Mesodermal cell (in vitro differentiated cells): Measurements from ENCODE around the gene CA11.
A peak's percentile ranks its signal among the peaks of the same experiment; 100 is the strongest.

Source experiments
- H3K27ac ChIP-seq: 2 replicates; pipeline ENCODE4 v1.7.0; 2013; ENCODE audit warnings: mild to moderate bottlenecking, low read depth, low read length, moderate library complexity; ENCODE audit not compliant: severe bottlenecking
- H3K36me3 ChIP-seq: 2 replicates; pipeline ENCODE4 v1.7.1; 2013; ENCODE audit warnings: mild to moderate bottlenecking, low read length, moderate library complexity; ENCODE audit not compliant: control insufficient read depth, insufficient read depth
- H3K4me1 ChIP-seq: one replicate; pipeline ENCODE4 v1.7.1; 2013; ENCODE audit warnings: mild to moderate bottlenecking, low read length; ENCODE audit not compliant: insufficient read depth, control insufficient read depth, poor library complexity, severe bottlenecking
- H3K4me3 ChIP-seq: 2 replicates; pipeline ENCODE4 v1.7.0; 2013; ENCODE audit warnings: low read length, control low read depth, mild to moderate bottlenecking; ENCODE audit not compliant: insufficient read depth, poor library complexity, severe bottlenecking; ENCODE audit errors: extremely low read depth
- H3K9me3 ChIP-seq: 2 replicates; pipeline ENCODE4 v1.7.1; 2013; ENCODE audit warnings: mild to moderate bottlenecking, low read length, moderate library complexity; ENCODE audit not compliant: control insufficient read depth
- WGBS, 2 experiments: methylation state at CpG; one replicate each; pipeline ENCODE4 v1.1.5; 2013; ENCODE audit warnings: missing lambda C conversion rate in 2 of 2; ENCODE audit not compliant: insufficient coverage in 2 of 2; 5-methylcytosine and 5-hydroxymethylcytosine counted together

Gene CA11

GRCh38 chr19:48641850-48642249 lies 4.1 kb downstream of the CA11 start:
- H3K9me3 ChIP-seq: no peaks in the 10 kb centered on the region
- H3K4me3 ChIP-seq: no peak overlapping the region
- H3K36me3 ChIP-seq: no peaks in the 10 kb centered on the region
- 100% methylated on average over 1 of the region's 2 CpGs for WGBS, 2 experiments
- no peak overlapping the region for H3K27ac ChIP-seq
- peaks cover 5% of the 10 kb centered on the region for H3K4me1 ChIP-seq

- 85 to 93% methylated on average over 18 to 19 of the region's 33 CpGs for WGBS, 2 experiments
Observed at GRCh38 chr19:48639483-48640375, 6.3 kb downstream of the CA11 start.

GRCh38 chr19:48638831-48639381 lies 7.1 kb downstream of the CA11 start:
- Histone ChIP-seq H3K4me3 (no peak overlapping the region), H3K36me3 (no peaks in the 10 kb centered on the region), H3K9me3 (no peaks in the 10 kb centered on the region), H3K4me1 (peaks cover 4% of the 10 kb centered on the region), H3K27ac (no peak overlapping the region)
- 89 to 97% methylated on average over 12 to 13 of the region's 16 CpGs for WGBS, 2 experiments

More at GRCh38 chr19:48639483-48640375, 6.3 kb downstream of the CA11 start:
- H3K4me1 ChIP-seq: no peaks in the 10 kb centered on the region
- H3K27ac ChIP-seq: no peak overlapping the region
- no peaks in the 10 kb centered on the region for H3K9me3 ChIP-seq
- H3K36me3 ChIP-seq: no peaks in the 10 kb centered on the region
- H3K4me3 ChIP-seq: no peak overlapping the region

GRCh38 chr19:48637948-48638830 lies 7.8 kb downstream of the CA11 start:
- peak overlapping the region; percentile 91 for H3K27ac ChIP-seq
- WGBS, 2 experiments: 18 to 50% methylated on average over 7 to 22 of the region's 29 CpGs
- no peaks in the 10 kb centered on the region for H3K9me3 ChIP-seq
- H3K36me3 ChIP-seq: no peaks in the 10 kb centered on the region
- H3K4me3 ChIP-seq: peak overlapping the region; percentile 43
- H3K4me1 ChIP-seq: peaks cover 4% of the 10 kb centered on the region

- H3K4me1 ChIP-seq: peaks cover 8% of the 10 kb centered on the region
- no peaks in the 10 kb centered on the region for H3K36me3 ChIP-seq
- peak overlapping the region; percentile 91 for H3K27ac ChIP-seq
- peak overlapping the region; percentile 43 for H3K4me3 ChIP-seq
- 1% methylated on average over 20 to 28 of the region's 38 CpGs for WGBS, 2 experiments
- H3K9me3 ChIP-seq: no peaks in the 10 kb centered on the region
Observed at GRCh38 chr19:48637449-48637947, 8.5 kb downstream of the CA11 start.

- H3K36me3 ChIP-seq: no peaks in the 10 kb centered on the region
- H3K4me1 ChIP-seq: peaks cover 11% of the 10 kb centered on the region
- peak within 1 kb of the TSS; percentile 43 for H3K4me3 ChIP-seq
- H3K27ac ChIP-seq: peak within 1 kb of the TSS; percentile 91
- WGBS, 2 experiments: 0 to 2% methylated on average over 28 to 33 of the region's 40 CpGs
- no peaks in the 10 kb centered on the region for H3K9me3 ChIP-seq
Observed at GRCh38 chr19:48636859-48637448, 9.0 kb downstream of the CA11 start, which contains the start of gene DBP. DBP (minus strand) TSS chr19:48637379; CDS start chr19:48636994, 385 bp downstream.

- peaks cover 11% of the 10 kb centered on the region for H3K4me1 ChIP-seq
- H3K4me3 ChIP-seq: peak overlapping the region; percentile 43
- WGBS, 2 experiments: 5 to 9% methylated on average over 26 to 28 of the region's 35 CpGs
- H3K9me3 ChIP-seq: no peaks in the 10 kb centered on the region
- H3K36me3 ChIP-seq: no peaks in the 10 kb centered on the region
- no peak overlapping the region for H3K27ac ChIP-seq
Observed at GRCh38 chr19:48635966-48636858, 9.8 kb downstream of the CA11 start.

- Histone ChIP-seq H3K4me1 (peaks cover 15% of the 10 kb centered on the region), H3K4me3 (peak overlapping the region; percentile 43), H3K27ac (no peak overlapping the region), H3K36me3 (no peaks in the 10 kb centered on the region), H3K9me3 (no peaks in the 10 kb centered on the region)
- 3 to 4% methylated on average over 44 to 55 of the region's 67 CpGs for WGBS, 2 experiments
Observed at GRCh38 chr19:48635263-48635965, 10.6 kb downstream of the CA11 start.
